Suprapubic skin (tissue), 4 donors: ENCODE results near the gene SYNGR2. TPM values are rescaled to one million over a fixed set of nuclear protein-coding genes. Genes with fewer than 3 reads are reported as not detected.
A peak's percentile ranks its signal among the peaks of the same experiment; 100 is the strongest.

Source experiments
- DNase-seq, 2 donors: peaks; one replicate each; pipeline ENCODE4 v3.0.0-alpha.2; 2019; ENCODE audit warnings: low spot score in 2 of 2
- H3K27ac ChIP-seq: fragments of 200-600 bp; sonication (generic); one replicate; pipeline ENCODE4 v1.5.1; 2019
- H3K27me3 ChIP-seq: fragments of 200-600 bp; sonication (generic); one replicate; pipeline ENCODE4 v1.5.1; 2019
- H3K36me3 ChIP-seq: fragments of 200-600 bp; sonication (generic); one replicate; pipeline ENCODE4 v1.5.1; 2019
- H3K4me1 ChIP-seq: fragments of 200-600 bp; sonication (generic); one replicate; pipeline ENCODE4 v1.5.1; 2019
- H3K4me3 ChIP-seq: fragments of 200-600 bp; sonication (generic); one replicate; pipeline ENCODE4 v1.5.1; 2019; ENCODE audit warnings: mild to moderate bottlenecking
- H3K9me3 ChIP-seq: fragments of 200-600 bp; sonication (generic); one replicate; pipeline ENCODE4 v1.5.1; 2019
- EP300 ChIP-seq: sonication (generic); formaldehyde crosslinking; IDR thresholded peaks from one replicate; pipeline ENCODE4 v1.6.1; 2017; ENCODE audit warnings: antibody characterized with exemption
- POLR2A ChIP-seq, 2 donors: fragments of 450-650 bp; IDR thresholded peaks; one replicate each; pipeline ENCODE4 v1.6.1; 2017; ENCODE audit warnings: antibody characterized with exemption in 2 of 2, mild to moderate bottlenecking in 2 of 2, moderate library complexity in 2 of 2
- POLR2AphosphoS5 ChIP-seq, 3 donors: sonication (generic); formaldehyde crosslinking; IDR thresholded peaks; one replicate each; pipeline ENCODE4 v1.6.1; 2017; ENCODE audit warnings: antibody characterized with exemption in 3 of 3
- WGBS: methylation state at CpG from one replicate; pipeline ENCODE4 v1.1.5; 2018; 5-methylcytosine and 5-hydroxymethylcytosine counted together
- total RNA-seq, 4 donors: library from RNA; depleted of rRNA; stranded (reverse); fragments of >200 nt; gene quantifications; one replicate each; pipeline ENCODE4 v1.1.0, GENCODE V29; 2016
- TF ChIP-seq, protein P1 (sequence below), 2 donors: fragments of 200-600 bp in 1 of 2; fragments of 450-650 bp in 1 of 2; sonication (generic) in 1 of 2; IDR thresholded peaks; one replicate each; pipeline ENCODE4 v1.5.1; 2016 to 2019; ENCODE audit warnings: antibody characterized with exemption in 2 of 2, mild to moderate bottlenecking in 1 of 2, moderate library complexity in 1 of 2

SYNGR2 gene
- total RNA-seq, 4 donors from 2014 or later = 127 to 139 (median 133) TPM

DNA sequence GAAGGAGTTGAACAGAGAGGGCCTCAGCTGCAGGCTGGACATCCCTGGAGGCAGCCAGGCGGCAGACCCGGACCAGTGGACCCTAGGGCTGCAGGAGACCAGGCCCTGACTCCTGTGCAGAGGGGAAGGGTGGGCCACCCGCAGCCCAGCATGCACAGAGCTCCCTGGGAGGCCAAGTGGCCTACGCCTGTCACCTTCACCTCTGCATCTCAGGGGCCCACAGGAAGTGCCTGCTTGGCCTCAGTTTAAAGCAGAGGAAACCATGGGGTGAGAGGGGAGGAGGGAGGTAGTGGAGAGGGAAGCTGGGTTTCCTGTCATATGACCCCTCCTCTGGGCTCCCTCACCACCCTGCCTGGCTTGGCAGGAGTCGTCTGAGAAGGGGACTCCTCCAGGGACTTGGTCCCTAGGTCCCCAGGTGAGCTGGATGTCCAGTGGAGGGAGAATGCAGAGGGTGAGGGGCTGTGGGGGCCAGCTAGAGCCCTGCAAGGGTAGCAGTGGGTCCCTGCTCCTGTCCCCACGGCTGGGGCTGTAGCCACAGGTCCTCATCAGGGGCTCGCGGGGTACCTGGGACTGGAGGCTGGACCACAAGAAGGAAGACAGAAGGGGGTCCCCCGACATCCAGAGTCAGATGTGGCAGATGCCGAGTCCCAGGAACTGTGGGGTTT, 37.8 kb upstream of the SYNGR2 start, which contains the start of gene TMC8:
Gene TMC8 (plus strand): TSS at position 335 of the 665 bp plus-strand sequence. CDS start 818 bp downstream, outside the sequence.
- peak within 1 kb of the TSS; percentile 55 for H3K27ac ChIP-seq
- 76% methylated on average over 9 of the region's 10 CpGs for WGBS
- peak; percentile 66 to 81 for DNase-seq

GRCh38 chr17:78131172-78132083, 37.0 kb upstream of the SYNGR2 start:
- Histone ChIP-seq H3K9me3 (no peaks in the 10 kb centered on the region), H3K27me3 (no peaks in the 10 kb centered on the region), H3K4me1 (peaks cover 60% of the 10 kb centered on the region), H3K27ac (peak overlapping the region; percentile 55), H3K4me3 (peak overlapping the region; percentile 48), H3K36me3 (no peaks in the 10 kb centered on the region)
- peak; percentile 57 to 83 for DNase-seq
- TF ChIP-seq, protein P1, sequence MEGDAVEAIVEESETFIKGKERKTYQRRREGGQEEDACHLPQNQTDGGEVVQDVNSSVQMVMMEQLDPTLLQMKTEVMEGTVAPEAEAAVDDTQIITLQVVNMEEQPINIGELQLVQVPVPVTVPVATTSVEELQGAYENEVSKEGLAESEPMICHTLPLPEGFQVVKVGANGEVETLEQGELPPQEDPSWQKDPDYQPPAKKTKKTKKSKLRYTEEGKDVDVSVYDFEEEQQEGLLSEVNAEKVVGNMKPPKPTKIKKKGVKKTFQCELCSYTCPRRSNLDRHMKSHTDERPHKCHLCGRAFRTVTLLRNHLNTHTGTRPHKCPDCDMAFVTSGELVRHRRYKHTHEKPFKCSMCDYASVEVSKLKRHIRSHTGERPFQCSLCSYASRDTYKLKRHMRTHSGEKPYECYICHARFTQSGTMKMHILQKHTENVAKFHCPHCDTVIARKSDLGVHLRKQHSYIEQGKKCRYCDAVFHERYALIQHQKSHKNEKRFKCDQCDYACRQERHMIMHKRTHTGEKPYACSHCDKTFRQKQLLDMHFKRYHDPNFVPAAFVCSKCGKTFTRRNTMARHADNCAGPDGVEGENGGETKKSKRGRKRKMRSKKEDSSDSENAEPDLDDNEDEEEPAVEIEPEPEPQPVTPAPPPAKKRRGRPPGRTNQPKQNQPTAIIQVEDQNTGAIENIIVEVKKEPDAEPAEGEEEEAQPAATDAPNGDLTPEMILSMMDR (IDR thresholded peaks at IDR 0.05) = no peak
- TF ChIP-seq POLR2AphosphoS5 (IDR thresholded peaks at IDR 0.05) = no peak
- WGBS = 40% methylated on average over 7 of the region's 74 CpGs

More for the DNA sequence above, 37.8 kb upstream of the SYNGR2 start, which contains the start of gene TMC8:
- TF ChIP-seq, protein P1 (IDR thresholded peaks at IDR 0.05) = no peak
- TF ChIP-seq POLR2AphosphoS5 (IDR thresholded peaks at IDR 0.05) (no peak), EP300 (no peak), POLR2A (IDR thresholded peaks at IDR 0.05) (no peak)
- H3K9me3 ChIP-seq = no peaks in the 10 kb centered on the region
- H3K27me3 ChIP-seq = no peaks in the 10 kb centered on the region
- peaks cover 69% of the 10 kb centered on the region for H3K4me1 ChIP-seq
- H3K36me3 ChIP-seq = peaks cover 2% of the 10 kb centered on the region
- H3K4me3 ChIP-seq = peak within 1 kb of the TSS; percentile 48

DNA sequence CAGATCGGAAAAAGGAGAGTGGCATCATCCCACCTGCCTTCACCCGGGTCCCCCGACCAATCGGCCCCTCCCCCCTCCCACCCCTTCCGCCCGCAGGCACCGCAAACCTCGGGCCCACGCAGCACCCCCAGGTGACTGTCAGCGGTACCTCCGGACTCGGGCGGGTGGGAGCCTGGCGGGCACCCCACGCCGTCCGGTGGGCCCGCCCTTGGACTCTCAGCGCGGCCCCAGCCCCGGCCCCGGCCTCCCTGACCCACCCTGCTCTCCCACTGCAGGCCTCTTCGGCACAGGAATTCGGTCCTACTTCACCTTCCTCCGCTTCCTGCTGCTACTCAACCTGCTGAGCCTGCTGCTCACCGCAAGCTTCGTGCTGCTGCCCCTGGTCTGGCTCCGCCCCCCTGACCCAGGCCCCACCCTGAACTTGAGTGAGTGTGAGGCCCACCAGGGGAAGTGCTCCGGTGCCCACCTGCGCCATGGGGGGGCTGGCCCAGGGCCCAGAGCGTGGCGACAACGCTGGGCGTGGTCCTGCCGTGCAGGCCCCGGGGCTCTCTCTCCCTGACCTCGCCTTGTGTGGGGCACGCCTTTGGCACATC, 36.2 kb upstream of the SYNGR2 start:
- WGBS = 8% methylated on average over 21 of the region's 38 CpGs
- Histone ChIP-seq H3K4me1 (peaks cover 53% of the 10 kb centered on the region), H3K4me3 (peak overlapping the region; percentile 48), H3K36me3 (no peaks in the 10 kb centered on the region), H3K27me3 (no peaks in the 10 kb centered on the region), H3K27ac (peak overlapping the region; percentile 55), H3K9me3 (no peaks in the 10 kb centered on the region)
- DNase-seq = peak; percentile 78 to 84
- no peak for TF ChIP-seq EP300
- no peak for TF ChIP-seq POLR2A (IDR thresholded peaks at IDR 0.05)
- TF ChIP-seq, protein P1 (IDR thresholded peaks at IDR 0.05) = no peak
- no peak for TF ChIP-seq POLR2AphosphoS5 (IDR thresholded peaks at IDR 0.05)

- H3K4me1 ChIP-seq = peaks cover 47% of the 10 kb centered on the region
- H3K9me3 ChIP-seq = no peaks in the 10 kb centered on the region
- H3K4me3 ChIP-seq = no peak overlapping the region
- peak in 1 of 2 donors; percentile 62 for DNase-seq
- 67% methylated on average over 3 of the region's 9 CpGs for WGBS
- H3K27ac ChIP-seq = no peak overlapping the region
- no peaks in the 10 kb centered on the region for H3K36me3 ChIP-seq
- no peak for TF ChIP-seq POLR2A (IDR thresholded peaks at IDR 0.05)
- no peak for TF ChIP-seq POLR2AphosphoS5 (IDR thresholded peaks at IDR 0.05)
- TF ChIP-seq EP300 = no peak
- TF ChIP-seq, protein P1 (IDR thresholded peaks at IDR 0.05) = no peak
- H3K27me3 ChIP-seq = no peaks in the 10 kb centered on the region
Observed at GRCh38 chr17:78132767-78133178, 35.6 kb upstream of the SYNGR2 start.
